HG03558 (cell line): ENCODE results near the gene HDDC3.

Experiments used
- ATAC-seq: cut with Tn5 transposase; IDR thresholded peaks from one replicate; pipeline ENCODE4 v1.9.1; 2021; ENCODE audit warnings: moderate number of reproducible peaks; ENCODE audit not compliant: unreplicated experiment; ENCODE audit errors: extremely low read depth

HDDC3 gene

DNA sequence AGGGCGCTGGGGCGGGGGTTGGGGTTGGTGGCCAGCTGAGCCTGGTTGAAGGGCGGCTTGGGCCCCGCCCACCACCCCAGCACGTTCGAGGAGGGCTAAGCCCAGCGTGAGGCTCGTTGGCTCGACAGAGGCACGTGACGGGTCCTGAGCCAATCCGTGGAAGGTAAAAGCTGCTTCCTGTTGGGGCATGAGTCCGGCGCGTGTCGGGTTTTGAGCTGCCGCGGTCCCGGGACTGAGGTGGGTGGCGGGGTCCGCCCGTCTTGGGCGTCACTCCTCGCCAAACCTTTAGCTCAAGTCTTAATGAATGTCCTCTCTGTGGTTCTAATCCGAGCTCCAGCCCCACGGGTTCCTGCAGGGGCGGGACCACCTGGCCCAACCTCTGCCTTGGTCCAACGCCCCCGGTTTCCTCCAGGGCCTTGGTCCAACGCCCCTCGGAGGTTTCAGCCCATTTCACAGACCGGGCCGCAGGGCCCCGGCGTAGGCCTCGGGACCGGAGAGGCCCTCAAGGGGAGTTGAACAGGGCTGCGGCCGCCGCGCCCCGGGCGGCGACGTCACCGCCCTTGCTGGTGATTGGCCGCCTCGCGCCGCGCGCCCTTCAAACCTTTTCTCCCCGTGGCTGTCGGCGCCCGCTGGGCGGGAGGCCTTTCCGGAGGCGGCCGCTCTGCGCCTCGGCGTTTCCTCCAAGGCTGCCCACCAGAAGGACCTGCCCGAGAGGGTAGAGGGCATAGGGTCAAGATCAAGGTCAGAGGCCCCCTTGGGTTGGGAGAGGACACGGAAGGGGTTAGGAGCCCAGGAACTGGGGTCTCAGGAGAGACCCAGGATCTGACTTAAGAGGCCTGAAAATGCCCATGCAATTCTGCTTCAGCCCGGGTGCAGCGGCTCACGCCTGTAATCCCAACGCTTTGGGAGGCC is 22.6 kb upstream of the HDDC3 start, which contains the start of gene RCCD1:
Gene RCCD1 (plus strand): TSS at position 173 of the 912 bp plus-strand sequence. CDS start 1,851 bp downstream, outside the sequence.
- ATAC-seq, result peak; percentile 80

DNA sequence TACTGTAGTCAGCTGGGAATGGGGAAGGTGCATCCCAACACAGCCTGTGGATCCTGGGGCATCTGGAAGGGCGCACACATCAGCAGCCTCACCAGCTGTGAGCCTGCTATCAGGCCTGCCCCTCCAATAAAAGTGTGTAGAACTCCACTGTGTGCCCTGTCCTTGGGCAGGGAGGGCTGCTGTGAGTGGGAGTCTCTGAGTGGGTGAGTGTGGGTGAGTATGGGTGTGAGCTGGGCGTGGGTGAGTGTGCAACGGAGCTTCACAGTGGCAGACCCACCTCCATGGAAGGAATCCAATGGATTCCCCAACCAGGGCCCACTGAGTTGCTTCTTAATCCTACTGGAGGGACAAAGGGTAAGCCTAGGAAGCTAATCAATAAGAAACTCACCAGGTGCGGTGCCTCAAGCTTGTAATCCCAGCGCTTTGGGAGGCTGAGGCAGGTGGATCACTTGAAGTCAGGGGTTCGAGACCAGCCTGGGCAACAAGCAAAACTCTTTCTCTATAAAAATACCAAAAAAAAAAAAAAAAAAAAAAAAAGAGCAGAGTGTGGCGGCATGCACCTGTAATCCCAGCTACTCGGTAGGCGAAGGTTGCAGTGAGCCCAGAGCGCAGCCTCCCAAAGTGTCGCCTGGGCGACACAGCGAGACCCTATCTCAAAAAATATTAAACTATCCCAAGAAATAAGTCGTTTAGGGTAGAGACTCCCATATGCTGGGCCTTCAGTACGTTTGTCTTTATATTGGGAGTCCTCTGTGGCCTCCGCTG is 21.8 kb upstream of the HDDC3 start:
- no peak for ATAC-seq

DNA sequence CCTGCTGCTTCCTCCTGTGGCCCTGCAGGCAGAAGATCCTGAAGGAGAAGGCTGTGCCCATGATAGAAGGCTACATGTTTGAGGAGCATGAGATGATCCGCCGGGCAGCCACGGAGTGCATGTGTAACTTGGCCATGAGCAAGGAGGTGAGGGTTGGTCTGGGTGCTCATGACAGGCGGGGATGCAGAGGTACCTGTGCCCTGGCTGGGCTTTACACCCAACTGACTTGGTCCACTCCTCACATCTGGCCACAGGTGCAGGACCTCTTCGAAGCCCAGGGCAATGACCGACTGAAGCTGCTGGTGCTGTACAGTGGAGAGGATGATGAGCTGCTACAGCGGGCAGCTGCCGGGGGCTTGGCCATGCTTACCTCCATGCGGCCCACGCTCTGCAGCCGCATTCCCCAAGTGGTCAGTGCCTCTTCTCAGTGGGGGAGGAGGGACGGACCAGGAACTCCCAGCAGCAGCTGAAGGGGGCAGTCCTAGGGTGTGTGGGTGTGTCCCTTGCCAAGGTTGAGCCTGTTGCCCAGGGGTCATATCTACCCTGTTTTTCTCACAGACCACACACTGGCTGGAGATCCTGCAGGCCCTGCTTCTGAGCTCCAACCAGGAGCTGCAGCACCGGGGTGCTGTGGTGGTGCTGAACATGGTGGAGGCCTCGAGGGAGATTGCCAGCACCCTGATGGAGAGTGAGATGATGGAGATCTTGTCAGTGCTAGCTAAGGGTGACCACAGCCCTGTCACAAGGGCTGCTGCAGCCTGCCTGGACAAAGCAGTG is 20.7 kb upstream of the HDDC3 start:
- no peak for ATAC-seq

DNA sequence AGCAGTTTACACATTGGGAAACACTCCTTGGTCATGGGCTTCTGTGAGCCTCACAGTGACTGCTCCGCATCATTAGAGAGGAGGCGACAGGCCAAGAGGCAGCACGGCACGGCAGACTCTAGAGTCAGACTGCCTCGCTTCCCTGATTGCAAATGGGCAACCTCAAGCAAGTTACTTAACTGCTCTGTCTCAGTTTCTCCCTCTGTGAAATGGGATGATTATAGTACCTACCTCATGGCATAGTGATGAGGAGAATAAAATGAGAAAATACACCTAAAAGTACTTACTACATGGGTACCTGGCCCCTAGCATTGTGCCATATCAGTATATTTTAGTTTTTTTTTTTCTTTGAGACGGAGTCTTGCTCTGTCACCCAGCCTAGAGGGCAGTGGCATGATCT is 18.3 kb upstream of the HDDC3 start:
- ATAC-seq, result no peak

DNA sequence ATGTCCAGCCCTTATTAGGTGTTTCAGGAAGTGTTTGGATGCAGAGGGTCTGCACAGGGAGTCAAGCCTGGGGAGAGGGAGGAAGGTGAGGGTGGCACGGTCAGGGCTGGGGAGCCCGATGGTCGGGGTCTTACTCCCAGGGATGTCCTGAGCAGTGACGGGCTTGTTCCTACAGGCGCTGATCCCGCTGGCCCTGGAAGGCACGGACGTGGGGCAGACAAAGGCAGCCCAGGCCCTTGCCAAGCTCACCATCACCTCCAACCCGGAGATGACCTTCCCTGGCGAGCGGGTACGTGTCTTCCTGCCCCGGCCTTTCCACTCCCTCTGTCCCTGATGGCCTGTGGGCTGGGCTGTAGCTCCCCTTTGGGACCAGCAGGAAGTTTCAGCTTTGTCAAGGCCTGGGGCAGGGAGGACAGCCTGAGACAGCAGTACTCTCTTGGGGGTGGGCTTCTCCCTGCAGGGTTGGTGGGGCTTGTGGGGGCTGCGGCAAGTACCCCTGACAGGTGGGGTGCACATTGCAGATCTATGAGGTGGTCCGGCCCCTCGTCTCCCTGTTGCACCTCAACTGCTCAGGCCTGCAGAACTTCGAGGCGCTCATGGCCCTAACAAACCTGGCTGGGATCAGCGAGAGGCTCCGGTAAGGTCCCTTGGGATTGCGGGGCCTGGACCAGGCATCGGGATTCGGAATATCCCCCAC is 17.8 kb upstream of the HDDC3 start:
- ATAC-seq, result no peak

DNA sequence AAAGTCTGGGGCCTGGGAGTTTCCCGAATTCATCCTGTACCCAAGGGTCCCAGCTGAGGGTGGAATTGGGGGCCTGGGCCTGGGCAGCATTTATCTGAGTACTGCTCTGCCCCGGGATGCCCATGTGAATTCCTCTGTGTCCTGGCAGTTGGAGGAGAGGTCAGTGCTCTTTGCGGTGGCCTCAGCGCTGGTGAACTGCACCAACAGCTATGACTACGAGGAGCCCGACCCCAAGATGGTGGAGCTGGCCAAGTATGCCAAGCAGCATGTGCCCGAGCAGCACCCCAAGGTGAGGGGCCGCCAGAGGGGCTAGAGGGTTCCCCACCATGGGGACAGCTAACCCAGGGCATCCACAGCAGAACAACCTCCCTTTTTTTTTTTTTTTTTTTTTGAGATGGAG is 16.2 kb upstream of the HDDC3 start:
- no peak for ATAC-seq

DNA sequence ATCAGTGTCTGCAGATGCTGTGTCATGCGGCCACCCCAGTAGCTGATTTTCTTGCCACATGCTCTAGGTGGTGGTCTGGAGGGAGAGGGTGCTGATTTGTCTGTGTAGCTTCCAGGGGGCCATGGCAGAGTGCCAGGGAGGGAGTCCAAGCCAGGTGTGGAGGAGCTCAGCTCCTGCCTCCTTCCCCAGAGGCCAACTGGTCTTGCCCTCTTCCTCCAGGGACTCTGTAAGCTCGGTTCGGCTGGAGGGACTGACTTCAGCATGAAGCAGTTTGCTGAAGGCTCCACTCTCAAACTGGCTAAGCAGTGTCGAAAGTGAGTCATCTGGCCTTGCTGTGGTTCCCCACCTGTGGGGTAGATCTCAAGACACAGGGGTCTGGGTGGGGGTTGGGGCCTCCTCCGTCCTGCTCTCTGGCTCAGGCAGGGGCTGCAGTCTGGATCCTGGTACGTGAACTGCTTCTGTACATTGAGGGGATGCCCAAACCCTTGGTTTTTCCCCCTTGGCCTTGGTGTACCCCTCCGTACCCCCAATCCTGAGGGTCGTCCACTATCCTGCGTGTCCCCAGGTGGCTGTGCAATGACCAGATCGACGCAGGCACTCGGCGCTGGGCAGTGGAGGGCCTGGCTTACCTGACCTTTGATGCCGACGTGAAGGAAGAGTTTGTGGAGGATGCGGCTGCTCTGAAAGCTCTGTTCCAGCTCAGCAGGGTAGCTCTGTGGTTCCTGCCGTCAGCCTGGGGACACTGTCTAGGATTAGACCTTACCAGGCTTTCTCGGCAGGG is 15.4 kb upstream of the HDDC3 start:
- no peak for ATAC-seq

DNA sequence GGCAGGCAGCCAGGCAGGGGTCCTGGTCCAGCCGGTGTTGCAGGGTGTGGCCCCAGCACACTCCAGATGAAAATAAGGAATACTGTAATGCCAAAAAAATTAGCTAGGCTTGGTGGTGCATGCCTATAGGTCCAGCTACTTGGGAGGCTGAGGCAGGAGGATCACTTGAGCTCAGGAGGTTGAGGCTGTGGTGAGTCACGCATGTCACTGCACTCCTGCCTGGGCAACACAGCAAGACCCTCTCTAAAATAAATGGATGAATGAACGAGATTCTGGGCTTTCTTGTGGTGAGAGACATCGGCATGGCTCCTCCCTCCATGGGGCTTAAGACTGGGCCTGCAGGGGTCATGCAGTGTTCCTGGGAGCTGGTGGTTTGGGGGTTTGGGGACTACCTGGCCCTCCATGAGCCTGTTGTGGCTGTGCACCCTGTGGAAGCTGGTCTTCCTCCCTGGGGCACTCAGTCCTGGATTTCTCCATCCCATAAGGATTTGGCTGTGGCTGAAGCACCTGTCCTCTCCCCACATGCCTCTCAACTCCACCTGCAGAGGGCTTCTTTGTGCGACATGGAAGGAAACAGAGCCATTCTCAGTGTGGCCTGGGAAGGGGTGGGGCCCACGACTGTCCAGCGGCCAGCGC is 14.7 kb upstream of the HDDC3 start:
- no peak for ATAC-seq

DNA sequence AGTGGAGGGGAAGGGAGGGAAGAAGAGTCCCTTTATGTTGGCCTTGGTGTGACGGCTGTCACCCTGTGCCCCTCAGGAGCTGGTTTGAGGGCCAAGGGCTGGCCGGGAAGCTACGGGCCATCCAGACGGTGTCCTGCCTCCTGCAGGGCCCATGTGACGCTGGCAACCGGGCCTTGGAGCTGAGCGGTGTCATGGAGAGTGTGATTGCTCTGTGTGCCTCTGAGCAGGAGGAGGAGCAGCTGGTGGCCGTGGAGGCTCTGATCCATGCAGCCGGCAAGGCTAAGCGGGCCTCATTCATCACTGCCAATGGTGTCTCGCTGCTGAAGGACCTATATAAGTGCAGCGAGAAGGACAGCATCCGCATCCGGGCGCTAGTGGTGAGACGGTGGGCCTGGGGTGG is 14.2 kb upstream of the HDDC3 start:
- ATAC-seq, result no peak

DNA sequence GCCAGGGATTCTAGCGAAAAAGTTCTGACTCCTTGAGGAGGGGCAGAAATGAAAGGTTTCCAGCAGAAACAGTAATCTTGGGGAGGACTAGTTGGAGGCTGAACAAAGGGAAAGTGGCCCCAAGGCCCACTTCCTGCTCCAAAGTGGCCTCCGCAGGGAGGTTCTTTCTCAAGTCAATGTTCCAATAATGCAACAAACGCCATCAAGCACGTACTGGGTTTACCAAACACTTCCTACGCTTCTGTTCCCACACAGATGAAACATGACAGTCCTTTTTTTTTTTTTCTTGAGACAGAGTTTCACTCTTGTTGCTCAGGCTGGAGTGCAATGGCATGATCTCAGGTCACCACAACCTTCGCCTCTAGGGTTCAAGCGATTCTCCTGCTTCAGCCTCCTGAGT is 12.7 kb upstream of the HDDC3 start:
- no peak for ATAC-seq

DNA sequence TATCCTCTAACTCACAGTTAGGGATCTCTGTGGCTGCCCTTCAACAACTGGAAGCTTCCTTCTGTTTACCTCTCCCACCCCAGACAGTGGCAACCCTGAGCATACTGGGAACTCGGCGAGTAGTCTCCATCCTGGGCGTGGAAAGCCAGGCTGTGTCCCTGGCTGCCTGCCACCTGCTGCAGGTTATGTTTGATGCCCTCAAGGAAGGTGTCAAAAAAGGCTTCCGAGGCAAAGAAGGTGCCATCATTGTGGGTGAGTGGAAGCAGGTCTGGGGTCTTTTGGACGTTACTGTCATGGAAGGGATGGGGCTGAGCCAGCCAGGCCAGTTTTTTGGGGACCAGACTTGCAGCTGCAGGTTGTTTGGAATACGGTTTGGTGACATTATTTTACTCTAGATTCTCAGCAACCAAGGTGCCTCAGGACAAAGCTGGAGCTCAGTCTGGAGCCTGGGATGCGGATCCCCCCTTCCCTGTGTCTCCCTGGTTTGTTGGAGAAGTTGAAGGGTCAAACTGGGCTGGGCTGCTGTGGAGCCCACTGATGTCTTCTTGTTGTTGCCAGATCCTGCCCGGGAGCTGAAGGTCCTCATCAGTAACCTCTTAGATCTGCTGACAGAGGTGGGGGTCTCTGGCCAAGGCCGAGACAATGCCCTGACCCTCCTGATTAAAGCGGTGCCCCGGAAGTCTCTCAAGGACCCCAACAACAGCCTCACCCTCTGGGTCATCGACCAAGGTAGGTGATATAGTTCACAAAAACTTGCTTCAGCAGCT is 10.2 kb upstream of the HDDC3 start:
- no peak for ATAC-seq

DNA sequence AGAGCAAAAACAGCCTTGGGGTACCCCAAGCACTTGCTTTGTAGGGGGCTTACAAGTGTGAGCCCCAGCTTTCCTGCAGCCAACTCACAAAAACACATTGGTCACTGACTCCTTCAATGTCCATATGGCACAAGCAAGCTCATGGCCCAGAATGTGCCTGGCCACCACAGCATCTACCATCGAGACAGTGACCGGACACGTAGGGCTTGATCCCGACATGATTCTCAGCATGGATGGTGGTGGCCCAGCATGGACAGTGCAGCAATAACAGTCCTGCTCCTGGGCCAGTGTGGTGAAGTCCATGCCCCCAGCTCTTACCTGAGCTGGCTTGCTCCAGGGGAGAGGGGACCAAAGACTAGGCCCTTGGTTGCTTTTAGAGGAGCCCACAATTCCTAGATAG is 8.7 kb upstream of the HDDC3 start:
- ATAC-seq, result no peak

DNA sequence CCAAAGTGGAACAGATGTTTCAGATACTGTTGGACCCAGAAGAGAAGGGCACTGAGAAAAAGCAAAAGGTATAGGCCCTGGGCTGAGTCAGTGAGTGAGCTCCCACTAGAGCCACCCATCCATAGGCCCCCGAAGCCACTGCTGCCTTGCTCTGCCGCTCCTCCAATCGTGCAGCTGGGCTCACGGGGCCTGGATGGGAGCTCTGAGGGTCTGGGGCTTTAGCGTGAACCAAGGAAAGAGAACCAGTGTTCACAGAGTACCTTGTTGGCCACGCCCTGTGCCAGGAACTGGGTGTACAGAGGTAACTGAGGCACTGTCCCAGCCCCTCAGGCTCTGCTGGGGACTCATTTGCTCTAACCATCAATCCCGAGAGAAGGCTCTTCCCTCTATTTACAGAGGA is 7.4 kb upstream of the HDDC3 start:
- ATAC-seq, result no peak

DNA sequence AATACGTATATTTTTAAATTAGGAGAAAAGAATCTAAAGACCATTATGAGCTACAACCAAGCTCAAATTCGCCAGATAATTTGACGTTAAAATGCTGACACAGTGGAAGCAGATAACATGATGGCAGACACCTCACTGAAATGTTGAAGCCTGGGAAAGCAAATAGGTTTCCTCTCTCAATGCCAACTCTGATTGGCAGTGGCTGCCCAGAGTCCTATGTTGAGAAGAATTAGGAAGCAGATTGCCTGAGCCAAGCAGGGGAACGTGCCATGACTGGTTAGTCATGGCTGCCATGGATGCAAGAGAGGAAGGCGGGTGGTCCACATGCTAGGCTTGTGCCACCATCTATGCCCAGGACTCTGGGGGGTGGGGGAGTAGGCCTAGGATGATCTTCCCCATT is 5.9 kb upstream of the HDDC3 start:
- ATAC-seq, result no peak

DNA sequence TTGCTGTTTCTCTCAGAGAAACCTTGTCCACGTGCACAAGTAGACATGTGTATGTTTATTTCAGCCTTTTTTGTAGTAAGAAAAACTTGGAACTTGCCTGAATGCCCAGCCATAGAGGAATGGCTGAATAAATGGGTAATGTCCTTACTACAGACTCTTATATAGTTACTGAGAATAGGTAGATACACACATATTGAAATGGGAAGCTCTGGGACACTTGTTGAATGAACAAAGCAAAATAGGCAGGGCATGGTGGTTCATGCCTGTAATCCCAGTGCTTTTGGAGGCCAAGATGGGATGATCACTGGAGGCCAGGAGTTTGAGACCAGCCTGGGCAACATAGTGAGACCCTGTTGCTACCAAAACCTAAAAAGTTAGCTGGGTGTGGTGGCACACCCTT is 4.5 kb upstream of the HDDC3 start:
- no peak for ATAC-seq

DNA sequence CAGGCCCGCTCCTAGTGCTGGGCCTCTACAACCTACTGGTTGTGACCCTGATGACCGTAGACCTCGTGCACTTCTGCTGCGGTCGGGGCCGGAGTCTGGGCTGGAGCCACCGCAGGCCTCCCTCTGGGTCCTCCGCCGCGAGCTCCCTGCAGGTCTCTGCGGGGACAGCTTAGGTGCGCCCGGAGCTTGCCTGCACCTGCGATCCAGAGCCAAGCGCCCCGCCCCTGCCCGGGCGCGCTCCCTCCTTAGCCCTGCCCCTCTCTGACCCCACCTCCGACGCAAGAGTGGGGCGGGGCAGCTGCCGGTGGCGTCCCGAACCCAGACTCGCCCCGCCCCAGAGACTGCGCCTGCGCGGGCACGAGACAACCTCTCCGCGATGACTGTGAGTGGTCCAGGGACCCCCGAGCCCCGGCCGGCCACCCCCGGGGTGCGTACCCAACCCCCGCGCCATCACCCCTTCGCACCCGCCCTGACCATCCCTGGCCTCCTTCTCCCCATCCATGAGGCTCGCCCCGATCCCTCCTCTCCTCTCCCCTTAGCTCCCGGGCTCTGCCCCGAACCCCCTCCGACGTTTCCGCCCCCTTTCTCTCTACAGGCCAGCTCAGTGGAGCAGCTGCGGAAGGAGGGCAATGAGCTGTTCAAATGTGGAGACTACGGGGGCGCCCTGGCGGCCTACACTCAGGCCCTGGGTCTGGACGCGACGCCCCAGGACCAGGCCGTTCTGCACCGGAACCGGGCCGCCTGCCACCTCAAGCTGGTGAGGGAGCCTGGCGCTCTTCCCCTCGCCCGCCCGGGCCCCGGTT is 2.8 kb upstream of the HDDC3 start, which contains the start of gene UNC45A:
Gene UNC45A (plus strand): TSS at position 337 of the 803 bp plus-strand sequence. CDS start 40 bp downstream, at position 377.
- ATAC-seq, result peak; percentile 28

DNA sequence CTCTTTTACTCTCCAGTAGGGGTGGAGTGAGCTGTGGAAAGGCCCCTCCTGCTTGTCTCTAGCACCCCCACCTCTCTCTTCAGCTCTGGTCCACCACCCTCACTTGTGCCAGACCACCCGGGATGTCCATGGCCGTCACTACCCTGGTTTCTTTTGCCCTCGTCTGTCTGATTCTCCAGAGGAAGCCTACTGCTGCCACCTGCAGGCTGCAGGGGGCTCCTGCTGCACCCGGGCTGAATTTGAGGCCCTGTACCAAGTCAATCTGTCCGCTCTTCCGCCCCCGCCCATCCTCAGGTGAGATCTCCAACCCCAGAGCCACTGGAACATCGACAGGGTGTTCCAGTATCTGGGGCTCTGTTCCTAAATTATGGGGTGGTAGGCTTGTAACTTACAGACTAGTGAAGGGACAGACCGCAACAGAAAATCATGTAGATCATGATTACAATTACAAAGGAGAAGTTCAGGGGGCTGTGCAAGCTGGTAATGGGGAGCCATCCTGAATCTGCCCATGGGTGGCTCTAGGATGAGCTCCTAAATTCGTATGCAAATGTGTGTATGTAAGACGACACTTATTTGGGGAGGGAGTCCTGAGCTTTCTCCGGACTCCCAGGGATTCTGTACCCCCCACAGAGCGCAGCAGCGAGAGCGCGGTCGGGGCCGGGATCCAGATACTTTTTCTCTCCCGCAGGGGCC is 2.1 kb upstream of the HDDC3 start:
- ATAC-seq, result no peak
